PFSK-1 (cell line): ENCODE results near the gene LMX1A.
A peak's percentile ranks its signal among the peaks of the same experiment; 100 is the strongest.

Source experiments
- FOXP2 ChIP-seq: optimal IDR thresholded peaks from 2 replicates; pipeline ENCODE3; 2011; ENCODE audit warnings: borderline replicate concordance, control low read depth, inconsistent platforms; ENCODE audit not compliant: insufficient read depth; ENCODE audit errors: extremely low read length, extremely low read depth
- POLR2AphosphoS5 ChIP-seq: IDR thresholded peaks from 2 replicates; pipeline ENCODE4 v1.6.1; 2012; ENCODE audit warnings: low read depth, mild to moderate bottlenecking, control low read depth, low read length, moderate library complexity
- SIN3A ChIP-seq: IDR thresholded peaks from 2 replicates; pipeline ENCODE4 v1.6.1; 2012; ENCODE audit warnings: mild to moderate bottlenecking, low read length, moderate library complexity, borderline replicate concordance; ENCODE audit not compliant: insufficient read depth
- TAF1 ChIP-seq: IDR thresholded peaks from 2 replicates; pipeline ENCODE4 v1.6.1; 2012; ENCODE audit warnings: low read length, control low read depth, borderline replicate concordance; ENCODE audit not compliant: insufficient read depth
- TF ChIP-seq, protein P1 (sequence below), 2 experiments: IDR thresholded peaks; 2 replicates each; pipeline versions ENCODE4 v1.6.1 to v1.8.0; 2011 to 2012; ENCODE audit warnings: low read depth in 2 of 2, low read length in 2 of 2, control low read depth in 1 of 2, inconsistent platforms in 1 of 2, mild to moderate bottlenecking in 1 of 2, moderate library complexity in 1 of 2; ENCODE audit not compliant: insufficient read depth in 1 of 2

LMX1A gene

GRCh38 chr1:165392634-165393571 is 36.4 kb upstream of the LMX1A start:
- TF ChIP-seq SIN3A (no peak), FOXP2 (peak; percentile 39)

- TF ChIP-seq SIN3A (no peak), TAF1 (no peak), FOXP2 (no peak), POLR2AphosphoS5 (no peak)
- TF ChIP-seq, protein P1, sequence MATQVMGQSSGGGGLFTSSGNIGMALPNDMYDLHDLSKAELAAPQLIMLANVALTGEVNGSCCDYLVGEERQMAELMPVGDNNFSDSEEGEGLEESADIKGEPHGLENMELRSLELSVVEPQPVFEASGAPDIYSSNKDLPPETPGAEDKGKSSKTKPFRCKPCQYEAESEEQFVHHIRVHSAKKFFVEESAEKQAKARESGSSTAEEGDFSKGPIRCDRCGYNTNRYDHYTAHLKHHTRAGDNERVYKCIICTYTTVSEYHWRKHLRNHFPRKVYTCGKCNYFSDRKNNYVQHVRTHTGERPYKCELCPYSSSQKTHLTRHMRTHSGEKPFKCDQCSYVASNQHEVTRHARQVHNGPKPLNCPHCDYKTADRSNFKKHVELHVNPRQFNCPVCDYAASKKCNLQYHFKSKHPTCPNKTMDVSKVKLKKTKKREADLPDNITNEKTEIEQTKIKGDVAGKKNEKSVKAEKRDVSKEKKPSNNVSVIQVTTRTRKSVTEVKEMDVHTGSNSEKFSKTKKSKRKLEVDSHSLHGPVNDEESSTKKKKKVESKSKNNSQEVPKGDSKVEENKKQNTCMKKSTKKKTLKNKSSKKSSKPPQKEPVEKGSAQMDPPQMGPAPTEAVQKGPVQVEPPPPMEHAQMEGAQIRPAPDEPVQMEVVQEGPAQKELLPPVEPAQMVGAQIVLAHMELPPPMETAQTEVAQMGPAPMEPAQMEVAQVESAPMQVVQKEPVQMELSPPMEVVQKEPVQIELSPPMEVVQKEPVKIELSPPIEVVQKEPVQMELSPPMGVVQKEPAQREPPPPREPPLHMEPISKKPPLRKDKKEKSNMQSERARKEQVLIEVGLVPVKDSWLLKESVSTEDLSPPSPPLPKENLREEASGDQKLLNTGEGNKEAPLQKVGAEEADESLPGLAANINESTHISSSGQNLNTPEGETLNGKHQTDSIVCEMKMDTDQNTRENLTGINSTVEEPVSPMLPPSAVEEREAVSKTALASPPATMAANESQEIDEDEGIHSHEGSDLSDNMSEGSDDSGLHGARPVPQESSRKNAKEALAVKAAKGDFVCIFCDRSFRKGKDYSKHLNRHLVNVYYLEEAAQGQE (IDR thresholded peaks at IDR 0.05; ENCODE audit: insufficient read depth in 1 of 2, low read depth in 2 of 2, low read length in 2 of 2): no peak
These were observed 33.1 kb upstream of the LMX1A start for GRCh38 chr1:165389609-165390008.

GRCh38 chr1:165387961-165388360 is 31.4 kb upstream of the LMX1A start:
- TF ChIP-seq, protein P1 (IDR thresholded peaks at IDR 0.05; ENCODE audit: insufficient read depth in 1 of 2, low read depth in 2 of 2, low read length in 2 of 2): no peak
- TF ChIP-seq TAF1: no peak
- no peak for TF ChIP-seq SIN3A
- TF ChIP-seq POLR2AphosphoS5: no peak
- TF ChIP-seq FOXP2: no peak

- TF ChIP-seq FOXP2: no peak
- TF ChIP-seq POLR2AphosphoS5: no peak
- TF ChIP-seq, protein P1 (IDR thresholded peaks at IDR 0.05; ENCODE audit: insufficient read depth in 1 of 2, low read depth in 2 of 2, low read length in 2 of 2): no peak
- TF ChIP-seq TAF1: no peak
- no peak for TF ChIP-seq SIN3A
These were observed 31.0 kb upstream of the LMX1A start for GRCh38 chr1:165387505-165387904.

DNA sequence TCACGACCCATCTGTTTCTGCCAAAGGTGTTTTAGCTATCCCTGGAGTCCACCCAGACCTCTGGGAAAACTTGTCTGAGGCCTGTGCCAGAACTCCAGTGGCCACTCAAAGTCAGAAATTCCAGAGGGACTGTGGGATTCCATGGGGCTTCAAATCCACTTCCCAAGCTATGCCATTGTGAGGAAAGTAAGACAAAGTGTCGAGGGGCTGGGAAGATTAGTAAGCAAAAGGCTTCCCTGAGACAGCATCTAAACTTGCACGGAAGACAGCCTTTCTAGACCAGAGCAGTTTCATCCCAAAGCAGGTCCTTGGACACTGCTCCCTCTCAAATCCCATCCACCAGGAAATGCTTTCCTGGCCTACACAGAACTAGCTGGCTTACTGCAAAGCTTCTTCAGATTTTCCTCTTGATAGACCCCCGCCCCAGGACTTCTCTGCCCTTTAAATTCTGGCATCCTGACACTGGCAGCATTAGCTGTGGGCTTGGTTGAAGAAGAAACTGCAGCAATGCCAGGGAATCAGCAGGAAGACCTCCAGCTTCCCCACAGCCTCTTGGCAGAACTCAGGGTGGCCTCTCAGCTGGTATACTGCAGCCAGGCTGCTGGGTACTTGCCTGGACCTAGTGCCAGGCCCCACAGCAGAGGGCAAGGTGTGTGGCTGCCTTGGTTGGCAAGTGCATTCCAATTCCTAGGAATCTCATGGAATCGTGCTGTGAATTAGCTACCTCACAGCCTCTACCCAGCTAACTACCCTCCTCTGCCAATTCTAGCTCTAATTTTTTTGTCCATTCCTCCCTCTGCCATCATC is 27.3 kb upstream of the LMX1A start:
- TF ChIP-seq TAF1 (no peak), FOXP2 (no peak), POLR2AphosphoS5 (no peak), SIN3A (no peak)
- TF ChIP-seq, protein P1 (IDR thresholded peaks at IDR 0.05; ENCODE audit: insufficient read depth in 1 of 2, low read depth in 2 of 2, low read length in 2 of 2): no peak
